IMR-90 (cell line): ENCODE measurements around the gene NAP1L1. TPM values are rescaled to one million over a fixed set of nuclear protein-coding genes. Genes with fewer than 3 reads are reported as not detected.

Experiments used
- ATAC-seq: fragments of 200-7000 bp; cut with Tn5 transposase; 2 replicates; pipeline ENCODE4 v1.9.1; 2020; ENCODE audit warnings: low read depth, mild to moderate bottlenecking, moderate library complexity
- BruUV-seq: library from RNA; stranded (reverse); fragments of 400-500 nt; replicated peaks from 2 replicates; lab custom pipeline; 2021; lab: Mats Ljungman, UMichigan
- CTCF ChIA-PET: fragments of 300-600 bp; formaldehyde crosslinking; extraction: SDS; loops from one replicate; lab custom pipeline; 2021; ENCODE audit warnings: antibody characterized with exemption; lab: Yijun Ruan, JAX
- POLR2A ChIA-PET: fragments of 300-600 bp; sonication (Branson Sonifier 250); formaldehyde crosslinking; loops from one replicate; lab custom pipeline; 2022; ENCODE audit warnings: antibody characterized with exemption; ENCODE audit not compliant: unreplicated experiment; lab: Charles Lee
- DNase-seq: peaks from one replicate; pipeline ENCODE4 v3.0.0; 2013
- H2AFZ ChIP-seq: replicated peaks from 2 replicates; pipeline ENCODE3; 2013; ENCODE audit warnings: low read length, mild to moderate bottlenecking; ENCODE audit not compliant: poor library complexity
- H2AK5ac ChIP-seq: 2 replicates; pipeline ENCODE4 v1.6.1; 2013; ENCODE audit warnings: low read depth, low read length, inconsistent platforms
- H2AK9ac ChIP-seq: replicated peaks from 2 replicates; pipeline ENCODE3; 2013; ENCODE audit warnings: mild to moderate bottlenecking, low read depth, low read length, moderate library complexity; ENCODE audit not compliant: poor library complexity
- H2BK120ac ChIP-seq: 2 replicates; pipeline ENCODE4 v1.6.1; 2013; ENCODE audit warnings: low read depth, low read length, inconsistent platforms
- H2BK15ac ChIP-seq: 3 replicates; pipeline ENCODE4 v1.6.1; 2013; ENCODE audit warnings: low read depth, low read length, inconsistent platforms
- H2BK20ac ChIP-seq: 2 replicates; pipeline ENCODE4 v1.6.1; 2013; ENCODE audit warnings: low read depth, mild to moderate bottlenecking, inconsistent platforms, low read length, moderate library complexity
- H2BK5ac ChIP-seq: 2 replicates; pipeline ENCODE4 v1.6.1; 2013; ENCODE audit warnings: mild to moderate bottlenecking, low read depth, low read length, inconsistent platforms; ENCODE audit not compliant: poor library complexity, severe bottlenecking
- H3K14ac ChIP-seq: replicated peaks from 2 replicates; pipeline ENCODE4 v1.6.1; 2013; ENCODE audit warnings: low read depth, low read length, inconsistent platforms
- H3K18ac ChIP-seq: 2 replicates; pipeline ENCODE4 v1.6.1; 2013; ENCODE audit warnings: low read depth, low read length, control low read depth
- H3K23ac ChIP-seq: 2 replicates; pipeline ENCODE4 v1.6.1; 2013; ENCODE audit warnings: low read depth, low read length, inconsistent platforms
- H3K27ac ChIP-seq: 2 replicates; pipeline ENCODE4 v1.5.1; 2013; ENCODE audit warnings: mild to moderate bottlenecking, control low read depth, low read length; ENCODE audit not compliant: insufficient read depth
- H3K27me3 ChIP-seq: 2 replicates; pipeline ENCODE4 v1.6.1; 2013; ENCODE audit warnings: low read length; ENCODE audit not compliant: control insufficient read depth, insufficient read depth
- H3K36me3 ChIP-seq: 2 replicates; pipeline ENCODE4 v1.6.1; 2013; ENCODE audit warnings: low read length, mixed read lengths; ENCODE audit not compliant: control insufficient read depth, insufficient read depth
- H3K4ac ChIP-seq: 2 replicates; pipeline ENCODE4 v1.6.1; 2013; ENCODE audit warnings: low read depth, low read length, inconsistent platforms
- H3K4me1 ChIP-seq: 2 replicates; pipeline ENCODE4 v1.6.1; 2013; ENCODE audit warnings: low read length, mixed read lengths; ENCODE audit not compliant: control insufficient read depth, insufficient read depth
- H3K4me2 ChIP-seq: 2 replicates; pipeline ENCODE4 v1.6.1; 2013; ENCODE audit warnings: low read depth, mild to moderate bottlenecking, control low read depth, low read length, moderate library complexity
- H3K4me3 ChIP-seq: 2 replicates; pipeline ENCODE4 v1.5.1; 2013; ENCODE audit warnings: low read depth, mild to moderate bottlenecking, control low read depth, low read length, moderate library complexity; ENCODE audit not compliant: insufficient read depth
- H3K56ac ChIP-seq: 2 replicates; pipeline ENCODE4 v1.6.1; 2013; ENCODE audit warnings: low read length, inconsistent platforms; ENCODE audit not compliant: insufficient read depth; ENCODE audit errors: extremely low read depth
- H3K79me1 ChIP-seq, 2 experiments: 2 replicates each; pipeline ENCODE4 v1.6.1; 2013; ENCODE audit warnings: low read length in 2 of 2, inconsistent platforms in 1 of 2, low read depth in 1 of 2
- H3K9ac ChIP-seq: 2 replicates; pipeline ENCODE4 v1.6.1; 2013; ENCODE audit warnings: low read depth, low read length, control low read depth
- H3K9me1 ChIP-seq: 2 replicates; pipeline ENCODE4 v1.6.1; 2013; ENCODE audit warnings: low read length, inconsistent platforms; ENCODE audit not compliant: insufficient read depth
- H3K9me3 ChIP-seq: 2 replicates; pipeline ENCODE4 v1.6.1; 2013; ENCODE audit warnings: low read length; ENCODE audit not compliant: control insufficient read depth, insufficient read depth
- H4K20me1 ChIP-seq: 2 replicates; pipeline ENCODE4 v1.6.1; 2013; ENCODE audit warnings: low read length, inconsistent platforms; ENCODE audit not compliant: insufficient read depth
- H4K5ac ChIP-seq: 2 replicates; pipeline ENCODE4 v1.6.1; 2013; ENCODE audit warnings: mild to moderate bottlenecking, low read depth, low read length, control low read depth
- H4K8ac ChIP-seq, 2 experiments: 2 replicates each; pipeline ENCODE4 v1.6.1; 2013; ENCODE audit warnings: low read depth in 2 of 2, low read length in 2 of 2, control low read depth in 1 of 2, inconsistent platforms in 1 of 2
- H4K91ac ChIP-seq: 2 replicates; pipeline ENCODE4 v1.6.1; 2013; ENCODE audit warnings: low read depth, low read length, inconsistent platforms; ENCODE audit not compliant: insufficient read depth
- BHLHE40 ChIP-seq: fragments of 150-350 bp; IDR thresholded peaks from 2 replicates; pipeline ENCODE4 v1.6.1; 2016; ENCODE audit warnings: mild to moderate bottlenecking, low read depth, low read length
- CHD1 ChIP-seq: IDR thresholded peaks from 2 replicates; pipeline ENCODE4 v1.6.1; 2012; ENCODE audit warnings: low read depth, low read length, improper control_type of control experiment
- MAFK ChIP-seq: IDR thresholded peaks from 2 replicates; pipeline ENCODE4 v1.6.1; 2012; ENCODE audit warnings: low read depth, low read length, improper control_type of control experiment
- MAZ ChIP-seq: IDR thresholded peaks from 2 replicates; pipeline ENCODE4 v1.6.1; 2012; ENCODE audit warnings: low read depth, mild to moderate bottlenecking, low read length, improper control_type of control experiment, moderate library complexity, borderline replicate concordance
- MXI1 ChIP-seq: IDR thresholded peaks from 2 replicates; pipeline ENCODE4 v1.6.1; 2012; ENCODE audit warnings: low read depth, mild to moderate bottlenecking, low read length, moderate library complexity, borderline replicate concordance
- POLR2A ChIP-seq: IDR thresholded peaks from 2 replicates; pipeline ENCODE4 v1.6.1; 2012; ENCODE audit warnings: mild to moderate bottlenecking, low read depth, low read length
- RAD21 ChIP-seq: IDR thresholded peaks from 2 replicates; pipeline ENCODE4 v1.6.1; 2012; ENCODE audit warnings: low read length, improper control_type of control experiment
- RCOR1 ChIP-seq: IDR thresholded peaks from 2 replicates; pipeline ENCODE4 v1.6.1; 2012; ENCODE audit warnings: mild to moderate bottlenecking, low read length, improper control_type of control experiment; ENCODE audit not compliant: insufficient replicate concordance
- RFX5 ChIP-seq: IDR thresholded peaks from 2 replicates; pipeline ENCODE4 v1.8.0; 2012; ENCODE audit warnings: low read depth, mild to moderate bottlenecking, low read length, moderate library complexity
- SMC3 ChIP-seq: fragments of 150-350 bp; IDR thresholded peaks from 2 replicates; pipeline ENCODE4 v1.6.1; 2016; ENCODE audit warnings: low read depth, mild to moderate bottlenecking, antibody characterized with exemption, low read length, moderate library complexity
- WGBS, 2 experiments: methylation state at CpG; one replicate each; pipeline versions ENCODE4 v1.1.5 to v1.1.7; 2013; ENCODE audit warnings: missing lambda C conversion rate in 2 of 2; ENCODE audit not compliant: insufficient read length in 1 of 2; ENCODE audit errors: extremely low coverage in 2 of 2; 5-methylcytosine and 5-hydroxymethylcytosine counted together
- dilution Hi-C: fragments of 300-500 bp; cut with HindIII; formaldehyde crosslinking; loops from one replicate; pipeline ENCODE4 v1.14.3; 2018; ENCODE audit warnings: low sequenced_read_pairs; ENCODE audit not compliant: unreplicated experiment
- in situ Hi-C: fragments of 300-500 bp; cut with MboI; formaldehyde crosslinking; loops from 3 replicates; pipeline ENCODE4 v1.14.3; 2019; ENCODE audit warnings: low sequenced_read_pairs, inconsistent platforms, mixed read lengths
- intact Hi-C: fragments of 100-400 bp; cut with micrococcal nuclease; formaldehyde crosslinking; loops from 2 replicates; pipeline ENCODE4 v1.10.0; 2022
- polyA plus RNA-seq, 3 experiments: library from polyadenylated mRNA; depleted of rRNA; stranded (reverse); fragments of >200 nt; gene quantifications; 2 replicates each; pipeline ENCODE4 v1.2.3, GENCODE V29; 2012; ENCODE audit warnings: low replicate concordance in 1 of 3
- total RNA-seq: library from RNA; depleted of rRNA; stranded (reverse); fragments of >200 nt; gene quantifications from 2 replicates; pipeline ENCODE4 v1.2.3, GENCODE V29; 2012
- TF ChIP-seq, protein P1 (sequence below): fragments of 150-350 bp; IDR thresholded peaks from 2 replicates; pipeline ENCODE4 v1.6.1; 2016; ENCODE audit warnings: low read depth, mild to moderate bottlenecking, low read length, moderate library complexity, borderline replicate concordance
- TF ChIP-seq, protein P2 (sequence below): conservative IDR thresholded peaks from 2 replicates; pipeline ENCODE4 v1.5.1; 2012; ENCODE audit warnings: mild to moderate bottlenecking, low read depth, low read length, improper control_type of control experiment

NAP1L1 gene
- total and polyA plus RNA-seq, 2 of the 4 experiments (the other 2 are of a cell fraction), result 86.4 to 200 TPM

DNA sequence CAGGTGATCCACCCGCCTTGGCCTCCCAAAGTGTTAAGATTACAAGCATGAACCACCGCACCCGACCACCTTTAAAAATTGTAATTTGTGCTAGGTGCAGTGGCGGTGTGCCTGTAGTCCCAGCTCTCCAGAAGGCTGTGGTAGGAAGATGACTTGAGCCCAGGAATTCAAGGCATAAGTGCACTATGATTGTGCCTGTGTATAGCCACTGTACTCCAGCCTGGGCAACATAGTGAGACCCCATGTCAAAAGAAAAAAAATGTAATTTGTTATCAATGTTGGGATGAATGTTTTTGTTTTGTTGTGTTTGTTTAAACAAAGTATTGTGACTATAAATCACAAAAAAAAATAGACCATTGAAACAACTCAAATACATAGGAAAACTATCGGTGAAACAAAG lies 43.1 kb upstream of the NAP1L1 start:
- 100% methylated on average over 3 of the region's 5 CpGs; no CpG with 5 or more reads in 1 of the 2 experiments for WGBS, 2 experiments
- Histone ChIP-seq H2BK120ac (no peak overlapping the region), H3K4me1 (peaks cover 5% of the 10 kb centered on the region; the same call in 1 of the 2 replicates), H3K9me3 (no peaks in the 10 kb centered on the region), H3K9ac (no peak overlapping the region), H2AK9ac (no peak overlapping the region), H3K56ac (no peak overlapping the region), H4K8ac (no peak overlapping the region), H3K27me3 (no peaks in the 10 kb centered on the region), H3K9me1 (peaks cover 7% of the 10 kb centered on the region), H3K4me3 (no peak overlapping the region), H4K5ac (no peak overlapping the region), H2BK5ac (no peak overlapping the region), H3K14ac (no peak overlapping the region), H4K91ac (no peak overlapping the region), H3K4me2 (no peak overlapping the region), H3K18ac (no peak overlapping the region), H3K79me1 (peaks cover 0 to 3% of the 10 kb centered on the region in 2 experiments; a peak in 1 of 4 replicates), H2BK15ac (no peak overlapping the region), H4K20me1 (no peaks in the 10 kb centered on the region), H2AFZ (no peak overlapping the region), H3K4ac (no peak overlapping the region), H2BK20ac (no peak overlapping the region), H3K27ac (no peak overlapping the region), H3K23ac (no peak overlapping the region), H2AK5ac (no peak overlapping the region), H3K36me3 (no peaks in the 10 kb centered on the region)
- no TSS peak for BruUV-seq
- POLR2A ChIA-PET, result no interaction called here
- TF ChIP-seq RCOR1 (no peak), MXI1 (no peak), RFX5 (no peak), RAD21 (no peak), SMC3 (no peak), MAZ (no peak), MAFK (no peak), CHD1 (no peak), POLR2A (no peak), BHLHE40 (no peak)
- TF ChIP-seq, protein P1, sequence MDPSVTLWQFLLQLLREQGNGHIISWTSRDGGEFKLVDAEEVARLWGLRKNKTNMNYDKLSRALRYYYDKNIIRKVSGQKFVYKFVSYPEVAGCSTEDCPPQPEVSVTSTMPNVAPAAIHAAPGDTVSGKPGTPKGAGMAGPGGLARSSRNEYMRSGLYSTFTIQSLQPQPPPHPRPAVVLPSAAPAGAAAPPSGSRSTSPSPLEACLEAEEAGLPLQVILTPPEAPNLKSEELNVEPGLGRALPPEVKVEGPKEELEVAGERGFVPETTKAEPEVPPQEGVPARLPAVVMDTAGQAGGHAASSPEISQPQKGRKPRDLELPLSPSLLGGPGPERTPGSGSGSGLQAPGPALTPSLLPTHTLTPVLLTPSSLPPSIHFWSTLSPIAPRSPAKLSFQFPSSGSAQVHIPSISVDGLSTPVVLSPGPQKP, result no peak
- TF ChIP-seq, protein P2, sequence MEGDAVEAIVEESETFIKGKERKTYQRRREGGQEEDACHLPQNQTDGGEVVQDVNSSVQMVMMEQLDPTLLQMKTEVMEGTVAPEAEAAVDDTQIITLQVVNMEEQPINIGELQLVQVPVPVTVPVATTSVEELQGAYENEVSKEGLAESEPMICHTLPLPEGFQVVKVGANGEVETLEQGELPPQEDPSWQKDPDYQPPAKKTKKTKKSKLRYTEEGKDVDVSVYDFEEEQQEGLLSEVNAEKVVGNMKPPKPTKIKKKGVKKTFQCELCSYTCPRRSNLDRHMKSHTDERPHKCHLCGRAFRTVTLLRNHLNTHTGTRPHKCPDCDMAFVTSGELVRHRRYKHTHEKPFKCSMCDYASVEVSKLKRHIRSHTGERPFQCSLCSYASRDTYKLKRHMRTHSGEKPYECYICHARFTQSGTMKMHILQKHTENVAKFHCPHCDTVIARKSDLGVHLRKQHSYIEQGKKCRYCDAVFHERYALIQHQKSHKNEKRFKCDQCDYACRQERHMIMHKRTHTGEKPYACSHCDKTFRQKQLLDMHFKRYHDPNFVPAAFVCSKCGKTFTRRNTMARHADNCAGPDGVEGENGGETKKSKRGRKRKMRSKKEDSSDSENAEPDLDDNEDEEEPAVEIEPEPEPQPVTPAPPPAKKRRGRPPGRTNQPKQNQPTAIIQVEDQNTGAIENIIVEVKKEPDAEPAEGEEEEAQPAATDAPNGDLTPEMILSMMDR, result no peak
- CTCF ChIA-PET, result no interaction called here
- DNase-seq, result no peak
- no peak for ATAC-seq
- in situ Hi-C loops (no loop called here), intact Hi-C loops (no loop called here), dilution Hi-C loops (no loop called here)
